GM12891 (cell line): ENCODE results near the gene CYB561D2.

ENCODE experiments used
- POLR2A ChIP-seq: IDR thresholded peaks from 2 replicates; pipeline ENCODE4 v1.6.1; 2011; ENCODE audit warnings: low read depth, low read length, control low read depth
- POLR2AphosphoS5 ChIP-seq: IDR thresholded peaks from 2 replicates; pipeline ENCODE4 v1.6.1; 2011; ENCODE audit warnings: low read depth, low read length, control low read depth

DNA sequence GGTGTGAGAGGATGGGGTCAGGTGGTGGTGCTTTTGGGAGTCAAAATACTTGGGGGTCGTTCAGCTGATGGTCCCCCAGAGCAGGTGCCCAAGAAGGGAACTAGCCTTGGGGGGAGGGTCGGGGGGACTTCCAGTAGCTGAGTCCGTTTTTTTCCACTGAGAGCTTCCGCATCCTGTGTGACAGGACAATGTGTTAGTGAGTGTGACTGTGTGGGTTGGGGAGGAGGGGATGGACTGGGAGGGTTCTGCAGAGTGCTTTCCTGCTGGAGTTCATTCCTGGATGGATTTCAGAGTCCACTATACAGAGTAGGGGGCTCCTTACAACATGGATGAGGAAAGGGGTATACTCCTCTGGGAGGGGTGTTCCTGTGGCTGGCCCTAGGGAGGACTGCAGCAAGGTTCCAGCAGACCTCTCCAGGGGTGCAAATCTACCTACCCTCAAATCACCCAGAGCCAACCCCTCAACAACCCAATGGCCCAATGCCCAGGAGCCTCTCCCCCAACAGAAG, 27.5 kb upstream of the CYB561D2 start:
- no peak for TF ChIP-seq POLR2AphosphoS5
- no peak for TF ChIP-seq POLR2A
